ENCODE results near the gene ABCA4. TPM values are rescaled to one million over a fixed set of nuclear protein-coding genes. Genes with fewer than 3 reads are reported as not detected.
A peak's percentile ranks its signal among the peaks of the same experiment; 100 is the strongest.

The ABCA4 gene
- total RNA-seq, 1 experiment from 2014 or later: 0.12 TPM

GRCh38 chr1:94050675-94051074 lies 70.3 kb downstream of the ABCA4 start:
- no peak for DNase-seq (ENCODE audit: low read depth)

- DNase-seq (ENCODE audit: low read depth): no peak
Observed at GRCh38 chr1:94050254-94050653, 70.7 kb downstream of the ABCA4 start.

- no peak for DNase-seq (ENCODE audit: low read depth)
Observed at GRCh38 chr1:94049791-94050190, 71.2 kb downstream of the ABCA4 start.

GRCh38 chr1:94048413-94049164 lies 72.4 kb downstream of the ABCA4 start:
- peak; percentile 31 for DNase-seq (ENCODE audit: low read depth)

GRCh38 chr1:94047949-94048348 lies 73.0 kb downstream of the ABCA4 start:
- no peak for DNase-seq (ENCODE audit: low read depth)

- peak; percentile 91 for DNase-seq (ENCODE audit: low read depth)
Observed at GRCh38 chr1:94045465-94046056, 75.4 kb downstream of the ABCA4 start.

- DNase-seq (ENCODE audit: low read depth): no peak
Observed at GRCh38 chr1:94044891-94045290, 76.1 kb downstream of the ABCA4 start.

- no peak for DNase-seq (ENCODE audit: low read depth)
Observed at GRCh38 chr1:94044290-94044790, 76.6 kb downstream of the ABCA4 start.

- DNase-seq (ENCODE audit: low read depth): no peak
Observed at GRCh38 chr1:94043738-94044289, 77.1 kb downstream of the ABCA4 start.

GRCh38 chr1:94042388-94042787 lies 78.6 kb downstream of the ABCA4 start:
- DNase-seq (ENCODE audit: low read depth): no peak

GRCh38 chr1:94039871-94040569 lies 80.9 kb downstream of the ABCA4 start:
- DNase-seq (ENCODE audit: low read depth): no peak

GRCh38 chr1:94039514-94039870 lies 81.5 kb downstream of the ABCA4 start:
- peak; percentile 59 for DNase-seq (ENCODE audit: low read depth)

- DNase-seq (ENCODE audit: low read depth): no peak
Observed at GRCh38 chr1:94038511-94038910, 82.4 kb downstream of the ABCA4 start.

GRCh38 chr1:94037392-94038229 lies 83.3 kb downstream of the ABCA4 start:
- no peak for DNase-seq (ENCODE audit: low read depth)

- DNase-seq (ENCODE audit: low read depth): no peak
Observed at GRCh38 chr1:94036730-94037129, 84.2 kb downstream of the ABCA4 start.

- no peak for DNase-seq (ENCODE audit: low read depth)
Observed at GRCh38 chr1:94033849-94034248, 87.1 kb downstream of the ABCA4 start.

- no peak for DNase-seq (ENCODE audit: low read depth)
Observed at GRCh38 chr1:94032637-94033036, 88.3 kb downstream of the ABCA4 start.

GRCh38 chr1:94031591-94031990 lies 89.4 kb downstream of the ABCA4 start:
- DNase-seq (ENCODE audit: low read depth): no peak

GRCh38 chr1:94031154-94031553 lies 89.8 kb downstream of the ABCA4 start:
- no peak for DNase-seq (ENCODE audit: low read depth)

GRCh38 chr1:94029130-94029993 lies 91.6 kb downstream of the ABCA4 start:
- no peak for DNase-seq (ENCODE audit: low read depth)
